ENCODE data around the gene TMEM215.
"Not testable (repeated sequence)": the region's sequence is repeated elsewhere in the genome, so short reads cannot be mapped to it uniquely, and the experiment has no call there.

TMEM215 gene

DNA sequence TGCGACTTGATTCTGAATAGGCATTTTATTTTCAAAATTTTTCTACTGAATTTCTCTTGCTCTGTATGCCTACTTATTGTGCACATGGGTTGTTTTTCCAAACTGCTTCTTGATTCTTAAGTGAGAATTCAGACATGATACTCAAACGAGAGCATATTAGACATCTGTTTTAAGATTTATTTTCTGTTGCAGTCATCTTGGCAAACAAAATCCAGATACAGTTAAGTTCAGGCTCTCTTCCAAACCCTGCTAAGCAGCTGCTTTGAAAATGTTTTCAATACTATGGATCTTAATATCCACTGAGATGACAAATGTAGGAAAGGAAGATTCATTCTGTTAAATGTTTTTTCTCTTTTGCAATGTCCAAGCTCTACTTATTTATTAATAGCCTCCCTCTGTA lies 4.5 kb downstream of the TMEM215 start:
- H3K4me1 ChIP-seq (ENCODE audit: control insufficient read depth, insufficient read depth, low read depth, low read length): peaks cover 7% of the 10 kb centered on the region
- no peak overlapping the region for H3K14ac ChIP-seq (ENCODE audit: low read length in 2 of 2)
- no peak overlapping the region for H2BK5ac ChIP-seq (ENCODE audit: low read depth, low read length, poor library complexity, severe bottlenecking)
- H3K27ac ChIP-seq (ENCODE audit: low read length, poor library complexity, severe bottlenecking): no peak overlapping the region
- peaks cover 0 to 3% of the 10 kb centered on the region in 2 experiments for H3K36me3 ChIP-seq (ENCODE audit: control insufficient read depth in 1 of 2, insufficient read depth in 2 of 2, low read depth in 1 of 2, low read length in 2 of 2)
- H3K18ac ChIP-seq (ENCODE audit: low read depth in 1 of 2, low read length in 2 of 2): no peak overlapping the region
- H2BK15ac ChIP-seq (ENCODE audit: low read depth, poor library complexity, severe bottlenecking): no peak overlapping the region
- H3K23ac ChIP-seq (ENCODE audit: low read length in 2 of 2): no peak overlapping the region
- WGBS: 33% methylated on average over 1 of the region's 2 CpGs
- no peak overlapping the region for H3K4me3 ChIP-seq (ENCODE audit: insufficient read depth in 1 of 2, low read depth in 1 of 2, low read length in 2 of 2)
- no peak overlapping the region for H4K91ac ChIP-seq (ENCODE audit: low read length)
- H3K27me3 ChIP-seq (ENCODE audit: control insufficient read depth in 1 of 2, insufficient read depth in 1 of 2, low read length in 2 of 2): peaks cover 22 to 38% of the 10 kb centered on the region in 2 experiments
- no peak overlapping the region for H3K4me2 ChIP-seq (ENCODE audit: low read length, poor library complexity, severe bottlenecking)
- no peak overlapping the region for H2AK5ac ChIP-seq (ENCODE audit: low read length, severe bottlenecking)
- H3K9ac ChIP-seq (ENCODE audit: low read length): no peak overlapping the region
- no peak overlapping the region for H4K8ac ChIP-seq (ENCODE audit: low read length)
- no peak overlapping the region for H2AFZ ChIP-seq (ENCODE audit: low read depth, low read length)
- H2BK12ac ChIP-seq (ENCODE audit: low read length in 2 of 2): no peak overlapping the region
- no peaks in the 10 kb centered on the region for H3K9me3 ChIP-seq (ENCODE audit: control insufficient read depth, low read length)
- H3K79me1 ChIP-seq (replicated peaks; ENCODE audit: low read length, poor library complexity, severe bottlenecking): no peaks in the 10 kb centered on the region
- no peak overlapping the region for H2BK120ac ChIP-seq (ENCODE audit: low read depth, low read length)
- no peak overlapping the region for H3K4ac ChIP-seq (ENCODE audit: low read depth in 1 of 2, low read length in 2 of 2)
- DNase-seq: no peak

DNA sequence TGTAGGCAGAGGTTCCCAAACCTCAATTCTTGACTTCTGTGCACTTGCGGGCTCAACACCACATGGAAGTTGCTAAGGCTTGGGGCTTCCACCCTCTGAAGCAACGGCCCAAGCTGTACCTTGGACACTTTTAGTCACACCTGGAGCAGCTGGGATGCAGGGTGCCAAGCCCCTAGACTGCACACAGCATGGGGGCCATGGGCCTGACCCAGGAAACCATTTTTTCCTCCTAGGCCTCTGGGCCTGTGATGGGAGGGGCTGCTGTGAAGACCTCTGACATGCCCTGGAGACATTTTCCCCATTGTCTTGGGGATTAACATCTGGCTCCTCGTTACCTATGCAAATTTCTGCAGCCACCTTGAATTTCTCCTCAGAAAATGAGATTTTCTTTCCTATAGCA lies 12.7 kb downstream of the TMEM215 start:
- not testable (repeated sequence) for H3K9me3 ChIP-seq (ENCODE audit: control insufficient read depth, low read length); H3K18ac ChIP-seq (ENCODE audit: low read depth in 1 of 2, low read length in 2 of 2); H4K91ac ChIP-seq (ENCODE audit: low read length); H3K4me3 ChIP-seq (ENCODE audit: insufficient read depth in 1 of 2, low read depth in 1 of 2, low read length in 2 of 2); H3K79me1 ChIP-seq (replicated peaks; ENCODE audit: low read length, poor library complexity, severe bottlenecking); H2AFZ ChIP-seq (ENCODE audit: low read depth, low read length); H2BK120ac ChIP-seq (ENCODE audit: low read depth, low read length); H2AK5ac ChIP-seq (ENCODE audit: low read length, severe bottlenecking); H3K27ac ChIP-seq (ENCODE audit: low read length, poor library complexity, severe bottlenecking); H3K23ac ChIP-seq (ENCODE audit: low read length in 2 of 2); H3K4ac ChIP-seq (ENCODE audit: low read depth in 1 of 2, low read length in 2 of 2); H2BK15ac ChIP-seq (ENCODE audit: low read depth, poor library complexity, severe bottlenecking); H3K14ac ChIP-seq (ENCODE audit: low read length in 2 of 2); H3K4me2 ChIP-seq (ENCODE audit: low read length, poor library complexity, severe bottlenecking); DNase-seq; H2BK5ac ChIP-seq (ENCODE audit: low read depth, low read length, poor library complexity, severe bottlenecking); H4K8ac ChIP-seq (ENCODE audit: low read length); H2BK12ac ChIP-seq (ENCODE audit: low read length in 2 of 2); H3K9ac ChIP-seq (ENCODE audit: low read length); H3K4me1 ChIP-seq (ENCODE audit: control insufficient read depth, insufficient read depth, low read depth, low read length); H3K36me3 ChIP-seq (ENCODE audit: control insufficient read depth in 1 of 2, insufficient read depth in 2 of 2, low read depth in 1 of 2, low read length in 2 of 2); H3K27me3 ChIP-seq (ENCODE audit: control insufficient read depth in 1 of 2, insufficient read depth in 1 of 2, low read length in 2 of 2)
- WGBS: 37% methylated on average over 3 of the region's 3 CpGs

DNA sequence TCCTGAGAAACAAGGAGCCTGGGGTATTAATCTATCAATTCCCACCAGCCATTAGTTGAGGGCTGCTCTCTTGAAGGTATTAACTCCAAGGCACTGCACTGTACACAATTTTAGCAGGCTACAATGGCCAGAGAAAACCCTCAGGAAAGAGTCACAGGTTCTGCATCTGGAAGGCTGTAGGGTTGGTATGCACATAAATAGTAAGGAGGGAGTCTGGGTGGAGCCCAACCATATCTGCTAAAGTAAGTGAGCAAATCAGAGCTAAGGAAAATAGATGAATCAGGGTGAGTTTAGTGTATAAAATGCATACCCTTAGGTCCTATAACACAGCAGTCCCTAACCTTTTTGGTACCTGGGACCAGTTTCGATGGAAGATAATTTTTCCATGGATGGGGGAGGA lies 18.2 kb downstream of the TMEM215 start:
- Histone ChIP-seq H3K4me3 (ENCODE audit: insufficient read depth in 1 of 2, low read depth in 1 of 2, low read length in 2 of 2) (no peak overlapping the region), H3K14ac (ENCODE audit: low read length in 2 of 2) (no peak overlapping the region), H3K27ac (ENCODE audit: low read length, poor library complexity, severe bottlenecking) (no peak overlapping the region), H3K4me1 (ENCODE audit: control insufficient read depth, insufficient read depth, low read depth, low read length) (no peaks in the 10 kb centered on the region), H3K27me3 (ENCODE audit: control insufficient read depth in 1 of 2, insufficient read depth in 1 of 2, low read length in 2 of 2) (no peaks in the 10 kb centered on the region), H2BK15ac (ENCODE audit: low read depth, poor library complexity, severe bottlenecking) (no peak overlapping the region), H3K4me2 (ENCODE audit: low read length, poor library complexity, severe bottlenecking) (no peak overlapping the region), H3K79me1 (replicated peaks; ENCODE audit: low read length, poor library complexity, severe bottlenecking) (no peaks in the 10 kb centered on the region), H3K4ac (ENCODE audit: low read depth in 1 of 2, low read length in 2 of 2) (no peak overlapping the region), H2BK12ac (ENCODE audit: low read length in 2 of 2) (no peak overlapping the region), H2BK5ac (ENCODE audit: low read depth, low read length, poor library complexity, severe bottlenecking) (no peak overlapping the region), H2AK5ac (ENCODE audit: low read length, severe bottlenecking) (no peak overlapping the region), H2BK120ac (ENCODE audit: low read depth, low read length) (no peak overlapping the region), H3K18ac (ENCODE audit: low read depth in 1 of 2, low read length in 2 of 2) (no peak overlapping the region), H4K91ac (ENCODE audit: low read length) (no peak overlapping the region), H3K36me3 (ENCODE audit: control insufficient read depth in 1 of 2, insufficient read depth in 2 of 2, low read depth in 1 of 2, low read length in 2 of 2) (no peaks in the 10 kb centered on the region), H2AFZ (ENCODE audit: low read depth, low read length) (no peak overlapping the region), H3K23ac (ENCODE audit: low read length in 2 of 2) (no peak overlapping the region), H3K9ac (ENCODE audit: low read length) (no peak overlapping the region), H4K8ac (ENCODE audit: low read length) (no peak overlapping the region), H3K9me3 (ENCODE audit: control insufficient read depth, low read length) (peaks cover 5% of the 10 kb centered on the region)
- DNase-seq: no peak
- no CpG with 5 or more reads among the region's 1 CpG for WGBS

DNA sequence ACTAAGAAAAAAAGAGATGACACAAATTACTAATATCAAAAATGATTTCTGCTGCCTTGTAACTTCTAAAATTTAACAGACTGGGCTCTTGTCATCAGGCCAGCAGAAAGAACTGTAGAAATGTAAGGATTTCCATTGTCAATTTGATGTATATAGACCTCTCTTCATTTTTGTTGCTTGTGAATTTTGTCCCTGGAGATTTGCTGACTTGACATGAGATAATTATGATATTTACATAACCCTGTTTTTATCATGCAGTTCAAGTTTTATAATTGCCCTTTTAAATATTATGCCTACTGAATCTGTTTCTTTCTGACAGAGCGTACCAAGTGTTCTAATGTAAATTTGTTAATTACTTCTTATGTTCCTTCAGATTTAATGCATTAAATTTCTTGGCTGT lies 23.9 kb downstream of the TMEM215 start:
- Histone ChIP-seq H2BK15ac (ENCODE audit: low read depth, poor library complexity, severe bottlenecking) (no peak overlapping the region), H2BK12ac (ENCODE audit: low read length in 2 of 2) (no peak overlapping the region), H3K9ac (ENCODE audit: low read length) (no peak overlapping the region), H3K4ac (ENCODE audit: low read depth in 1 of 2, low read length in 2 of 2) (no peak overlapping the region), H2BK120ac (ENCODE audit: low read depth, low read length) (no peak overlapping the region), H3K14ac (ENCODE audit: low read length in 2 of 2) (no peak overlapping the region), H3K27ac (ENCODE audit: low read length, poor library complexity, severe bottlenecking) (no peak overlapping the region), H3K18ac (ENCODE audit: low read depth in 1 of 2, low read length in 2 of 2) (no peak overlapping the region), H3K23ac (ENCODE audit: low read length in 2 of 2) (no peak overlapping the region), H3K9me3 (ENCODE audit: control insufficient read depth, low read length) (peaks cover 12% of the 10 kb centered on the region), H4K8ac (ENCODE audit: low read length) (no peak overlapping the region), H3K27me3 (ENCODE audit: control insufficient read depth in 1 of 2, insufficient read depth in 1 of 2, low read length in 2 of 2) (no peaks in the 10 kb centered on the region), H3K4me1 (ENCODE audit: control insufficient read depth, insufficient read depth, low read depth, low read length) (no peaks in the 10 kb centered on the region), H2AFZ (ENCODE audit: low read depth, low read length) (no peak overlapping the region), H3K79me1 (replicated peaks; ENCODE audit: low read length, poor library complexity, severe bottlenecking) (no peaks in the 10 kb centered on the region), H4K91ac (ENCODE audit: low read length) (no peak overlapping the region), H2AK5ac (ENCODE audit: low read length, severe bottlenecking) (no peak overlapping the region), H3K36me3 (ENCODE audit: control insufficient read depth in 1 of 2, insufficient read depth in 2 of 2, low read depth in 1 of 2, low read length in 2 of 2) (no peaks in the 10 kb centered on the region), H3K4me2 (ENCODE audit: low read length, poor library complexity, severe bottlenecking) (no peak overlapping the region), H2BK5ac (ENCODE audit: low read depth, low read length, poor library complexity, severe bottlenecking) (no peak overlapping the region), H3K4me3 (ENCODE audit: insufficient read depth in 1 of 2, low read depth in 1 of 2, low read length in 2 of 2) (no peak overlapping the region)
- WGBS: no CpG with 5 or more reads among the region's 1 CpG
- no peak for DNase-seq
